KMS-11 (cell line): ENCODE results near the gene SLC16A5.
A peak's percentile ranks its signal among the peaks of the same experiment; 100 is the strongest.

Experiments used
- H2AFZ ChIP-seq: fragments of 200-600 bp; sonication (generic); 2 replicates; pipeline ENCODE4 v1.6.1; 2016; ENCODE audit warnings: antibody characterized with exemption, mixed run types, low read depth
- H3K27ac ChIP-seq: fragments of 200-600 bp; sonication (generic); 2 replicates; pipeline ENCODE4 v1.6.1; 2016; ENCODE audit warnings: mild to moderate bottlenecking, mixed run types
- H3K27me3 ChIP-seq: fragments of 200-600 bp; sonication (generic); 2 replicates; pipeline ENCODE4 v1.6.1; 2017; ENCODE audit warnings: mild to moderate bottlenecking, low read depth, mixed run types, moderate library complexity; ENCODE audit not compliant: insufficient read depth
- H3K36me3 ChIP-seq: fragments of 200-600 bp; sonication (generic); 2 replicates; pipeline ENCODE4 v1.6.1; 2017; ENCODE audit warnings: mild to moderate bottlenecking, mixed run types; ENCODE audit not compliant: insufficient read depth
- H3K4me1 ChIP-seq: fragments of 200-600 bp; sonication (generic); 2 replicates; pipeline ENCODE4 v1.6.1; 2016; ENCODE audit warnings: mild to moderate bottlenecking, low read depth, mixed run types; ENCODE audit not compliant: poor library complexity, severe bottlenecking
- H3K4me2 ChIP-seq: fragments of 200-600 bp; sonication (generic); 2 replicates; pipeline ENCODE4 v1.7.0; 2016; ENCODE audit warnings: mild to moderate bottlenecking, mixed run types
- H3K4me3 ChIP-seq: fragments of 200-600 bp; sonication (generic); IDR thresholded peaks from 2 replicates; pipeline ENCODE4 v1.6.1; 2017; ENCODE audit warnings: low read depth, low read length, mixed read lengths; ENCODE audit not compliant: insufficient read depth
- H3K79me2 ChIP-seq: fragments of 200-600 bp; sonication (generic); 2 replicates; pipeline ENCODE4 v1.6.1; 2016; ENCODE audit warnings: low read depth, mixed run types; ENCODE audit not compliant: insufficient read depth
- H3K9ac ChIP-seq: fragments of 200-600 bp; sonication (generic); 2 replicates; pipeline ENCODE4 v1.6.1; 2016; ENCODE audit warnings: mild to moderate bottlenecking, mixed run types
- H4K20me1 ChIP-seq: fragments of 200-600 bp; sonication (generic); 2 replicates; pipeline ENCODE4 v1.6.1; 2016; ENCODE audit warnings: mild to moderate bottlenecking, mixed run types; ENCODE audit not compliant: insufficient read depth
- TF ChIP-seq, protein P1 (sequence below): fragments of 200-600 bp; sonication (generic); conservative IDR thresholded peaks from 2 replicates; pipeline ENCODE4 v1.6.1; 2017; ENCODE audit warnings: low read depth, mild to moderate bottlenecking, antibody characterized with exemption, low read length, moderate library complexity, mixed read lengths

The SLC16A5 gene

DNA sequence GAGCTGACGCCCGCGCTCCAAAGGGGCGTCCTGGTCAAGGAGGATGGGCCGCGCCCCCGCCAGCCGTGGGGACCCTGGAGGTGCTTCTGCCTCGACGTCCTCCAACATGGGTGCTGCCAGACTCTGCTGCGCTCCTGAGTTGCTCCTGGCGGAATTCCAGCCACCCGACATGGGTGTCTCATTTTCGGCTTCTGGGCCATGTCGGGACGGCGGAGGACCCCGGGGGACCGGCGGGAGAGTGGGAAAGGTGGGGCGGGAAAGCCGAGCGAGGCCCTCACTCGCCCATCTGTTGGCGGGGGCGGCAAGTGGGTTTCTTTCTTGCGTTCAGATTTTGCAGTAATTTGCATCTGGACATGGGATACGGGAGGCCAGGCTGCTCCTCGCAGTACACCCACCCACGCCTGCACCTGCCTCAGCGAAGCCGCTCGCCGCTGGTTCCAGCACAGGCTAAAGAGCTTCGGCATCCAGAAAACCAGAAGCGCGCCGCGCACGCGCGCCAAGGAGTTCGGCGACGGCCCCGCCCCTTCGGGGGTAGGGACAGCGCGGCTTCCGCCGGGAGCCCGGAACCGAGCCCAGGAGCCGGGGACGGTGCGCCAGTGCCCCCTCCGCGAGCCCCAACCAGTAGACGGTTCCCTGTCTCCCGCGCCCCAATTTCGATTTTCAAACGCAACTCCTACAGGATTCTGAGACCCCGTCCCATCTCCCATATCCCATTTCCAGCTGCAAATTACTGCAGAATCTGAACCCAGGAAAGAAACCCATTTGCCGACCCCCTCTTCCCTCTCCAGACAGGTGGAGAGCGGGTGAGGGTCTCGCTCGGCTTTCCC is 21.9 kb downstream of the SLC16A5 start, which contains the start of gene ARMC7:
TSS of gene ARMC7 (plus strand) at position 563 of the 827 bp plus-strand sequence. CDS start 320 bp downstream, outside the sequence.
- Histone ChIP-seq H3K79me2 (peaks cover 5% of the 10 kb centered on the region; the same call in 1 of the 2 replicates), H3K9ac (peak within 1 kb of the TSS; percentile 29; the same call in 1 of the 2 replicates), H3K4me2 (peak within 1 kb of the TSS; percentile 99), H3K27me3 (peaks cover 3% of the 10 kb centered on the region; the same call in 1 of the 2 replicates), H2AFZ (peak within 1 kb of the TSS; percentile 94), H3K36me3 (no peaks in the 10 kb centered on the region), H3K27ac (no peak within 1 kb of the TSS), H3K4me1 (peaks cover 31% of the 10 kb centered on the region), H3K4me3 (no peak within 1 kb of the TSS), H4K20me1 (no peaks in the 10 kb centered on the region)
- TF ChIP-seq, protein P1, sequence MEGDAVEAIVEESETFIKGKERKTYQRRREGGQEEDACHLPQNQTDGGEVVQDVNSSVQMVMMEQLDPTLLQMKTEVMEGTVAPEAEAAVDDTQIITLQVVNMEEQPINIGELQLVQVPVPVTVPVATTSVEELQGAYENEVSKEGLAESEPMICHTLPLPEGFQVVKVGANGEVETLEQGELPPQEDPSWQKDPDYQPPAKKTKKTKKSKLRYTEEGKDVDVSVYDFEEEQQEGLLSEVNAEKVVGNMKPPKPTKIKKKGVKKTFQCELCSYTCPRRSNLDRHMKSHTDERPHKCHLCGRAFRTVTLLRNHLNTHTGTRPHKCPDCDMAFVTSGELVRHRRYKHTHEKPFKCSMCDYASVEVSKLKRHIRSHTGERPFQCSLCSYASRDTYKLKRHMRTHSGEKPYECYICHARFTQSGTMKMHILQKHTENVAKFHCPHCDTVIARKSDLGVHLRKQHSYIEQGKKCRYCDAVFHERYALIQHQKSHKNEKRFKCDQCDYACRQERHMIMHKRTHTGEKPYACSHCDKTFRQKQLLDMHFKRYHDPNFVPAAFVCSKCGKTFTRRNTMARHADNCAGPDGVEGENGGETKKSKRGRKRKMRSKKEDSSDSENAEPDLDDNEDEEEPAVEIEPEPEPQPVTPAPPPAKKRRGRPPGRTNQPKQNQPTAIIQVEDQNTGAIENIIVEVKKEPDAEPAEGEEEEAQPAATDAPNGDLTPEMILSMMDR, result no peak

- H3K36me3 ChIP-seq, result no peaks in the 10 kb centered on the region
- peaks cover 35% of the 10 kb centered on the region for H3K4me1 ChIP-seq
- TF ChIP-seq, protein P1, result no peak
- H3K27me3 ChIP-seq, result peaks cover 3% of the 10 kb centered on the region; the same call in 1 of the 2 replicates
- H3K79me2 ChIP-seq, result peaks cover 5% of the 10 kb centered on the region; the same call in 1 of the 2 replicates
- H3K4me3 ChIP-seq, result no peak overlapping the region
- peak overlapping the region; percentile 29; the same call in 1 of the 2 replicates for H3K9ac ChIP-seq
- no peak overlapping the region for H3K27ac ChIP-seq
- H2AFZ ChIP-seq, result peak overlapping the region; percentile 94; the same call in 1 of the 2 replicates
- no peaks in the 10 kb centered on the region for H4K20me1 ChIP-seq
- H3K4me2 ChIP-seq, result peak overlapping the region; percentile 99
Observed at GRCh38 chr17:75110234-75110937, 22.6 kb downstream of the SLC16A5 start.

DNA sequence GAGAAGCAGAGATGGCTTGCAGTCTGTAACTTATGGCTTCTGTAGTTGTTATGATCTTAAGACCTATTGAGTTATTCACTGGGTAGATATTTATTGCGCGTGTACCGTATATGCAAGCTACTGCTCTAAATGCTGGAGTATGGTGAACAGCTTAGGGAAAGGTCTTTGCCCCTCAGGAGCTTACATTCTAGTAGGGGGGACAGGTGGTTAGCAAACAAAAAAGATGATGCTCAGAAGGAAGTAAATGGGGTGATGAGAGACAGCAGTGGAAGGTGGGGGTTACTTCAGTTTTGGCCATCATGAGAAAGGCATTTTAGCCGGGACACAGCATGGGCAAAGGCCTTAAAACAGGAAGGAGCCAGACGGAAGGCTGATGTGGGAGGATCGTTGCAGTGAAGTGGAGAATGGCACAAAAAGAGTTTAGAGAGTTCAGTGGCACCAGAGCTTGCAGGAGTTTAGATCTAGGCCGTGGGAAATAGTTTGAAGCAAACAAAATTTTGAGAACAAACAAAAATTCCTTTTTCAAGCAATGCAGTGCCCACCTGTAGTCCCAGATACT is 24.1 kb downstream of the SLC16A5 start:
- H3K27me3 ChIP-seq, result no peaks in the 10 kb centered on the region; the same call in 1 of the 2 replicates
- peaks cover 5% of the 10 kb centered on the region; the same call in 1 of the 2 replicates for H3K79me2 ChIP-seq
- H3K4me3 ChIP-seq, result no peak overlapping the region
- no peak overlapping the region for H2AFZ ChIP-seq
- H3K4me2 ChIP-seq, result 0 out of 2 replicates have a peak overlapping the region, but pooled peaks have one; percentile 99
- H3K27ac ChIP-seq, result no peak overlapping the region
- H3K9ac ChIP-seq, result no peak overlapping the region
- peaks cover 27% of the 10 kb centered on the region for H3K4me1 ChIP-seq
- TF ChIP-seq, protein P1, result no peak
- H4K20me1 ChIP-seq, result no peaks in the 10 kb centered on the region
- H3K36me3 ChIP-seq, result no peaks in the 10 kb centered on the region

- Histone ChIP-seq H3K4me3 (peak overlapping the region; percentile 30), H3K79me2 (peaks cover 5% of the 10 kb centered on the region; the same call in 1 of the 2 replicates), H3K4me1 (peaks cover 25% of the 10 kb centered on the region), H4K20me1 (no peaks in the 10 kb centered on the region), H3K36me3 (no peaks in the 10 kb centered on the region), H3K9ac (peak overlapping the region; percentile 63), H3K27ac (peak overlapping the region; percentile 14; the same call in 1 of the 2 replicates), H2AFZ (peak overlapping the region; percentile 75), H3K27me3 (no peaks in the 10 kb centered on the region), H3K4me2 (peak overlapping the region; percentile 85)
- TF ChIP-seq, protein P1, result peak; percentile 94
Observed at GRCh38 chr17:75113798-75114551, 26.2 kb downstream of the SLC16A5 start.
